Ramos (cell line): ENCODE measurements around the gene NUDCD3.

ENCODE experiments used
- in situ Hi-C: fragments of 300-500 bp; cut with MboI; formaldehyde crosslinking; loops from one replicate; pipeline ENCODE4 v1.14.3; 2022; ENCODE audit warnings: low sequenced_read_pairs; ENCODE audit not compliant: unreplicated experiment

NUDCD3 gene

GRCh38 chr7:44388089-44388970 is 102.1 kb downstream of the NUDCD3 start:
- in situ Hi-C loops = no loop called here

GRCh38 chr7:44387389-44387788 is 103.1 kb downstream of the NUDCD3 start:
- in situ Hi-C loops = no loop called here

- in situ Hi-C loops = no loop called here
Measured at GRCh38 chr7:44386139-44386913, 104.1 kb downstream of the NUDCD3 start.

- in situ Hi-C loops = no loop called here
Measured at GRCh38 chr7:44385434-44386138, 104.9 kb downstream of the NUDCD3 start.

- in situ Hi-C loops = no loop called here
Measured at GRCh38 chr7:44384586-44385433, 105.6 kb downstream of the NUDCD3 start.

- in situ Hi-C loops = no loop called here
Measured at GRCh38 chr7:44383566-44383965, 106.9 kb downstream of the NUDCD3 start.

GRCh38 chr7:44382459-44383265 is 107.8 kb downstream of the NUDCD3 start:
- in situ Hi-C loops = no loop called here

- in situ Hi-C loops = no loop called here
Measured at GRCh38 chr7:44381494-44382220, 108.8 kb downstream of the NUDCD3 start.

GRCh38 chr7:44380831-44381493 is 109.5 kb downstream of the NUDCD3 start:
- in situ Hi-C loops = no loop called here

GRCh38 chr7:44380189-44380830 is 110.1 kb downstream of the NUDCD3 start:
- in situ Hi-C loops = no loop called here

GRCh38 chr7:44379366-44380188 is 110.9 kb downstream of the NUDCD3 start:
- in situ Hi-C loops = no loop called here

GRCh38 chr7:44378744-44379143 is 111.7 kb downstream of the NUDCD3 start:
- in situ Hi-C loops = no loop called here

- in situ Hi-C loops = no loop called here
Measured at GRCh38 chr7:44377681-44378421, 112.6 kb downstream of the NUDCD3 start.

- in situ Hi-C loops = no loop called here
Measured at GRCh38 chr7:44377134-44377463, 113.4 kb downstream of the NUDCD3 start.

GRCh38 chr7:44376429-44377133 is 113.9 kb downstream of the NUDCD3 start:
- in situ Hi-C loops = no loop called here
